ENCODE measurements around the gene LZTFL1. TPM values are rescaled to one million over a fixed set of nuclear protein-coding genes. Genes with fewer than 3 reads are reported as not detected.

Gene LZTFL1
- total RNA-seq, 1 experiment from 2014 or later: 9.9 TPM

Other genes starting within 250 kb of the LZTFL1 start
- gene LIMD1, start 247.4 kb downstream of the LZTFL1 start, total RNA-seq (2014; rRNA removed): 29.2 and 31.5 TPM in 2 replicates
- gene SACM1L, start 152.7 kb downstream of the LZTFL1 start, total RNA-seq (2014; rRNA removed): 64.5 and 71.3 TPM in 2 replicates
- not detected in 2 replicates for gene SLC6A20, start 45.6 kb downstream of the LZTFL1 start, total RNA-seq (2014; rRNA removed)
- not detected in 2 replicates for gene CCR9, start 44.4 kb upstream of the LZTFL1 start, total RNA-seq (2014; rRNA removed)
- gene CXCR6, start 101.3 kb upstream of the LZTFL1 start, total RNA-seq (2014; rRNA removed): not detected in 2 replicates
- gene FYCO1, start 153.7 kb upstream of the LZTFL1 start, total RNA-seq (2014; rRNA removed): 5.7 and 10.8 TPM in 2 replicates
- 0.06 TPM in 1 of 2 replicates, not detected in the other for gene XCR1, start 185.4 kb upstream of the LZTFL1 start, total RNA-seq (2014; rRNA removed)

All from LHCN-M2 (cell line).